Mesenchymal stem cell (in vitro differentiated cells and primary cell): Measurements from ENCODE around the gene RFK.
"Not testable (repeated sequence)": the region's sequence is repeated elsewhere in the genome, so short reads cannot be mapped to it uniquely, and the experiment has no call there.

Source experiments
- DNase-seq: peaks from one replicate; pipeline ENCODE4 v3.0.0-alpha.2; 2013
- H2AFZ ChIP-seq: one replicate; pipeline ENCODE4 v1.6.1; 2013; ENCODE audit warnings: low read depth, mild to moderate bottlenecking, control low read depth, inconsistent platforms, low read length, moderate library complexity
- H2AK5ac ChIP-seq: 2 replicates; pipeline ENCODE4 v1.6.1; 2013; ENCODE audit warnings: low read length, moderate library complexity, mild to moderate bottlenecking, inconsistent platforms; ENCODE audit not compliant: severe bottlenecking
- H2BK120ac ChIP-seq: one replicate; pipeline ENCODE4 v1.6.1; 2013; ENCODE audit warnings: low read depth, mild to moderate bottlenecking, inconsistent platforms, low read length, moderate library complexity
- H2BK12ac ChIP-seq, 2 experiments: one replicate each; pipeline ENCODE4 v1.6.1; 2013; ENCODE audit warnings: inconsistent platforms in 2 of 2, low read length in 2 of 2, mild to moderate bottlenecking in 2 of 2, moderate library complexity in 2 of 2, control low read depth in 1 of 2
- H2BK15ac ChIP-seq: one replicate; pipeline ENCODE4 v1.6.1; 2013; ENCODE audit warnings: mild to moderate bottlenecking, low read depth, inconsistent platforms; ENCODE audit not compliant: poor library complexity, severe bottlenecking
- H2BK5ac ChIP-seq: 2 replicates; pipeline ENCODE4 v1.6.1; 2013; ENCODE audit warnings: low read depth, mild to moderate bottlenecking, low read length, control low read depth, inconsistent platforms; ENCODE audit not compliant: poor library complexity, severe bottlenecking
- H3K14ac ChIP-seq, 2 experiments: one replicate each; pipeline ENCODE4 v1.6.1; 2013; ENCODE audit warnings: inconsistent platforms in 2 of 2, low read length in 2 of 2, control low read depth in 1 of 2, mild to moderate bottlenecking in 1 of 2, moderate library complexity in 1 of 2
- H3K18ac ChIP-seq, 2 experiments: one replicate each; pipeline ENCODE4 v1.6.1; 2013; ENCODE audit warnings: inconsistent platforms in 2 of 2, low read length in 2 of 2, control low read depth in 1 of 2, low read depth in 1 of 2, mild to moderate bottlenecking in 1 of 2
- H3K23ac ChIP-seq, 2 experiments: one replicate each; pipeline ENCODE4 v1.6.1; 2013; ENCODE audit warnings: inconsistent platforms in 2 of 2, low read length in 2 of 2, mild to moderate bottlenecking in 2 of 2, moderate library complexity in 2 of 2, control low read depth in 1 of 2
- H3K27ac ChIP-seq: 2 replicates; pipeline ENCODE4 v1.5.1; 2013; ENCODE audit warnings: mild to moderate bottlenecking, moderate library complexity, low read length, control low read depth, inconsistent platforms; ENCODE audit not compliant: poor library complexity, severe bottlenecking
- H3K27me3 ChIP-seq, 2 experiments: 2 replicates each; pipeline versions ENCODE4 v1.6.1 to v1.7.0; 2013; ENCODE audit warnings: low read length in 2 of 2, mild to moderate bottlenecking in 2 of 2, moderate library complexity in 2 of 2, control low read depth in 1 of 2, inconsistent platforms in 1 of 2; ENCODE audit not compliant: control insufficient read depth in 1 of 2, insufficient read depth in 1 of 2
- H3K36me3 ChIP-seq, 2 experiments: 2 replicates each; pipeline versions ENCODE4 v1.6.1 to v1.7.0; 2013; ENCODE audit warnings: low read length in 2 of 2, control low read depth in 1 of 2, inconsistent platforms in 1 of 2, low read depth in 1 of 2, mild to moderate bottlenecking in 1 of 2; ENCODE audit not compliant: insufficient read depth in 2 of 2, control insufficient read depth in 1 of 2
- H3K4ac ChIP-seq, 2 experiments: one replicate each; pipeline ENCODE4 v1.6.1; 2013; ENCODE audit warnings: inconsistent platforms in 2 of 2, low read length in 2 of 2, mild to moderate bottlenecking in 2 of 2, moderate library complexity in 2 of 2, control low read depth in 1 of 2, low read depth in 1 of 2
- H3K4me1 ChIP-seq: 2 replicates; pipeline ENCODE4 v1.6.1; 2013; ENCODE audit warnings: low read depth, low read length, control low read depth; ENCODE audit not compliant: control insufficient read depth, insufficient read depth
- H3K4me2 ChIP-seq: 2 replicates; pipeline ENCODE4 v1.6.1; 2013; ENCODE audit warnings: low read length, mild to moderate bottlenecking, inconsistent platforms; ENCODE audit not compliant: poor library complexity, severe bottlenecking
- H3K4me3 ChIP-seq, 2 experiments: 2 replicates each; pipeline versions ENCODE4 v1.5.1 to v1.7.0; 2013; ENCODE audit warnings: low read length in 2 of 2, mild to moderate bottlenecking in 2 of 2, control low read depth in 1 of 2, low read depth in 1 of 2; ENCODE audit not compliant: insufficient read depth in 1 of 2
- H3K79me1 ChIP-seq: replicated peaks from 2 replicates; pipeline ENCODE4 v1.6.1; 2013; ENCODE audit warnings: mild to moderate bottlenecking, control low read depth, low read length, inconsistent platforms; ENCODE audit not compliant: poor library complexity, severe bottlenecking
- H3K9ac ChIP-seq: 2 replicates; pipeline ENCODE4 v1.7.0; 2013; ENCODE audit warnings: mild to moderate bottlenecking, low read length, moderate library complexity
- H3K9me3 ChIP-seq: 2 replicates; pipeline ENCODE4 v1.7.0; 2013; ENCODE audit warnings: mild to moderate bottlenecking, low read length; ENCODE audit not compliant: control insufficient read depth
- H4K8ac ChIP-seq: one replicate; pipeline ENCODE4 v1.6.1; 2013; ENCODE audit warnings: inconsistent platforms, mild to moderate bottlenecking, low read length, moderate library complexity
- H4K91ac ChIP-seq: one replicate; pipeline ENCODE4 v1.6.1; 2013; ENCODE audit warnings: mild to moderate bottlenecking, low read length, inconsistent platforms
- WGBS: methylation state at CpG from one replicate; pipeline ENCODE4 v1.1.7; 2013; ENCODE audit warnings: mixed read lengths; 5-methylcytosine and 5-hydroxymethylcytosine counted together

Gene RFK

DNA sequence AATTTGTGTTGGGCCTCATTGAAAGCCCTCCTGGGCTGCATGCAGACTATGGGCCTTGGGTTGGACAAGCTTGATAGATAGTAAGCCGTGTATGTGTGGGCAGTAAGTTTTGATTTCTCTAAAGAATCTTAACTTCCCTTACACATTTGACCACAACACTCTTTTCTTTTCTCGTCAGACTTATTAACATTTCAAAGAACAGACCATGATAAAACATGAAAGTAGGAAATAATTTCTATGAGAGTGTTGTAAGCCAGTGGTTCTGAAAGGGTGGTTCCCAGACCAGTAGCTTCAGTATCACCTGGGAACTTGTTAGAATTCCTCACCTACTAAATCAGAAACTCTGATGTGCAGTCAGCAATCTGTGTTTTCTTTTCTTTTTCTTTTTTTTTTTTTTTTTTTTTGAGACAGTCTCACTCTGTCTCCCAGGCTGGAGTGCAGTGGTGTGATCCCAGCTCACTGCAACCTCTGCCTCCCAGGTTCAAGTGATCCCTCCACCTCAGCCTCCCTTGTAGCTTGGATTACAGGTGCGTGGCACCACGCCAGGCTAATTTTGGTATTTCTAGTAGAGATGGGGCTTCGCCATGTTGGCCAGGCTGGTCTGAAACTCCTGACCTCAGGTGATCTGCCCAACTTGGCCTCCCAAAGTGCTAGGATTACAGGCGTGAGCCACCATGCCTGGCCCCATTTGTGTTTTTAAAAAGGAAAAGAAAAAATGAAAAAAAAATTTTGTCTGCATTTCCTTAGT lies 44.8 kb upstream of the RFK start:
- Histone ChIP-seq H3K79me1 (no peaks in the 10 kb centered on the region), H3K23ac (no peak overlapping the region), H4K8ac (no peak overlapping the region), H3K27ac (no peak overlapping the region), H3K36me3 (no peaks in the 10 kb centered on the region), H2BK12ac (no peak overlapping the region), H3K9me3 (no peaks in the 10 kb centered on the region), H2BK15ac (no peak overlapping the region), H3K9ac (no peak overlapping the region), H2BK120ac (no peak overlapping the region), H2AFZ (no peak overlapping the region), H2AK5ac (no peak overlapping the region), H3K4me3 (no peak overlapping the region), H3K4ac (no peak overlapping the region), H3K14ac (no peak overlapping the region), H3K18ac (no peak overlapping the region), H3K4me2 (no peak overlapping the region), H3K27me3 (peaks cover 0 to under 1% of the 10 kb centered on the region in 2 experiments), H3K4me1 (peaks cover 6% of the 10 kb centered on the region), H2BK5ac (no peak overlapping the region), H4K91ac (no peak overlapping the region)
- 95% methylated on average over 4 of the region's 6 CpGs for WGBS
- no peak for DNase-seq

DNA sequence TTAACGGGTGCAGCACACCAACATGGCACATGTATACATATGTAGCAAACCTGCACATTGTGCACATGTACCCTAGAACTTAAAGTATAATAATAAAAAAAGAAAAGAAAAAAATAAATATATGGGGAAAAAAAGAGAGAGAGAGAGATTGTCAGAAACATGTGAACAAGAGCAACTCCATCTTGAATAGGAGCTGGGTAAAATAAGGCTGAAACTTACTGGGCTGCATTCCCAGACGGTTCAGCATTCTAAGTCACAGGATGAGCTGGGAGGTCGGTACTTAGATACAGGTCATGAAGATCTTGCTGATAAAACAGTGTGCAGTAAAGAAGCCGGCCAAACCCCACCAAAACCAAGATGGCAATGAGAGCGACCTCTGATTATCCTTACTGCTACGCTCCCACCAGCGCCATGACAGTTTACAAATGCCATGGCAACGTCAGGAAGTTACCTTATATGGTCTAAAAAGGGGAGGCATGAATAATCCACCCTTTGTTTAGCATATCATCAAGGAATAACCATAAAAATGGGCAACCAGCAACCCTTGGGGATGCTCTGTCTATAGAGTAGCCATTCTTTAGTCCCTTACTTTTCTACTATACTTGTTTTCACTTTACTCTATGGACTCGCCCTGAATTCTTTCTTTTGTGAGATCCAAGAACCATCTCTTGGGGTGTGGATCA lies 42.9 kb upstream of the RFK start:
- H2AK5ac ChIP-seq, H4K91ac ChIP-seq, H4K8ac ChIP-seq, H3K36me3 ChIP-seq, H2BK5ac ChIP-seq, H3K23ac ChIP-seq, DNase-seq, H3K4ac ChIP-seq, H3K9ac ChIP-seq, H2BK15ac ChIP-seq, H3K14ac ChIP-seq, H3K4me2 ChIP-seq, H3K27me3 ChIP-seq, H3K79me1 ChIP-seq, H2BK120ac ChIP-seq, H3K4me3 ChIP-seq, H2BK12ac ChIP-seq, H3K9me3 ChIP-seq, H3K27ac ChIP-seq, H3K18ac ChIP-seq, H2AFZ ChIP-seq: not testable (repeated sequence)
- H3K4me1 ChIP-seq = peaks cover 18% of the 10 kb centered on the region
- WGBS = 90% methylated on average over 8 of the region's 9 CpGs

DNA sequence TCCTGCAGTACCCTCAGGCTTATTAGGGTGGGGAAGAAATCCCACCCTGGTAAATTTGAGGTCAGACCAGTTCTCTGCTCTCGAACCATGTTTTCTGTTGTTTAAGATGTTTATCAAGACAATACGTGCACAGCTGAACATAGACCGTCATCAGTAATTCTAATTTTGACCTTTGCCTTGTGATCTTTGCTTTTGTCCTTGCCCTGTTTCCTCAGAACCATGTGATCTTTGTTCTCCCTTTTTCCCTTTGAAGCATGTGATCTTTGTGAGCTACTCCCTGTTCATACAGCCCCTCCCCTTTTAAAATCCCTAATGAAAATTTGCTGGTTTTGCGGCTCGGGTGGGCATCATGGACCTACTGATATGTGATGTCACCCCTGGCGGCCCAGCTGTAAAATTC lies 40.7 kb upstream of the RFK start:
- H3K79me1 ChIP-seq, H2AK5ac ChIP-seq, H2BK15ac ChIP-seq, H2BK12ac ChIP-seq, H2AFZ ChIP-seq, H3K27me3 ChIP-seq, H3K4ac ChIP-seq, H3K36me3 ChIP-seq, H4K91ac ChIP-seq, H3K9ac ChIP-seq, H4K8ac ChIP-seq, H3K9me3 ChIP-seq, DNase-seq, H2BK5ac ChIP-seq, H3K27ac ChIP-seq, H3K14ac ChIP-seq, H3K4me3 ChIP-seq, H3K4me2 ChIP-seq, H3K23ac ChIP-seq, H2BK120ac ChIP-seq, H3K18ac ChIP-seq: not testable (repeated sequence)
- H3K4me1 ChIP-seq = peaks cover 15% of the 10 kb centered on the region
- 97% methylated on average over 6 of the region's 6 CpGs for WGBS

DNA sequence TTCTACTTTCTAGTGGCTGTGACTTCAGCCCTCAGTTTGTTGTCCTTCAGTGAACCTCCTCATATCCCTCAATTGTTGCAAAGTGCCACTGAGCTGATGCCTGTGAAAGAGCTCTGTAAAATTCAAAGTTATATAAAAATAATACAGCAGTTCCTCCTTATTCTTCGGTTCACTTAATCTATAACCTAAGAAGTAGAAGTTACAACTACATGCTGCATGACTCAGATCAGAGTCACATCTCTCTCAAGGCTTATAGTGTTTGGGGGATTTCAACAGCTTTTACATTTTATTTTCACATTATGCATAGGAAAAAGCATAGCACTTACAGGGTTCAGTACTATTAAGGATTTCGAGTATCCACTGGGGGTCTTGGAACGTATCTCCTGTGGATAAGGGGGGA lies 39.6 kb upstream of the RFK start:
- Histone ChIP-seq H4K8ac (no peak overlapping the region), H3K4me2 (peak overlapping the region; percentile 13), H3K9ac (no peak overlapping the region), H3K36me3 (no peaks in the 10 kb centered on the region), H2BK15ac (no peak overlapping the region), H3K18ac (no peak overlapping the region), H3K9me3 (no peaks in the 10 kb centered on the region), H3K4me1 (peaks cover 12% of the 10 kb centered on the region), H3K4ac (no peak overlapping the region), H3K27ac (peak overlapping the region; percentile 68), H2BK12ac (no peak overlapping the region), H2AFZ (no peak overlapping the region), H3K4me3 (no peak overlapping the region), H4K91ac (no peak overlapping the region), H3K14ac (no peak overlapping the region), H2BK120ac (no peak overlapping the region), H3K79me1 (no peaks in the 10 kb centered on the region), H2BK5ac (no peak overlapping the region), H3K27me3 (no peaks in the 10 kb centered on the region), H2AK5ac (no peak overlapping the region), H3K23ac (no peak overlapping the region)
- WGBS = no CpG with 5 or more reads among the region's 3 CpGs
- DNase-seq = peak; percentile 26
